Choroid plexus epithelial cell (primary cell): ENCODE results near the gene DCAKD.
A peak's percentile ranks its signal among the peaks of the same experiment; 100 is the strongest.

Source experiments
- DNase-seq: peaks from one replicate; pipeline ENCODE4 v3.0.0-alpha.2; 2010; ENCODE audit warnings: low read depth
- H3K4me3 ChIP-seq: 2 replicates; pipeline ENCODE4 v1.5.1; 2011; ENCODE audit warnings: low read depth, mild to moderate bottlenecking, control low read depth, low read length, moderate library complexity
- CTCF ChIP-seq: conservative IDR thresholded peaks from 2 replicates; pipeline ENCODE4 v1.5.1; 2011; ENCODE audit warnings: low read depth, mild to moderate bottlenecking, control low read depth, inconsistent platforms, low read length, moderate library complexity

DCAKD gene

GRCh38 chr17:45092911-45093430 is 41.5 kb upstream of the DCAKD start:
- peak; percentile 98 for DNase-seq
- no peak overlapping the region for H3K4me3 ChIP-seq
- TF ChIP-seq CTCF: no peak

GRCh38 chr17:45091778-45092425 is 40.5 kb upstream of the DCAKD start:
- peak; percentile 48 for DNase-seq
- TF ChIP-seq CTCF: no peak

GRCh38 chr17:45090711-45091110 is 39.3 kb upstream of the DCAKD start:
- no peak for TF ChIP-seq CTCF
- no peak overlapping the region for H3K4me3 ChIP-seq
- peak; percentile 54 for DNase-seq

More at GRCh38 chr17:45091778-45092425, 40.5 kb upstream of the DCAKD start:
- H3K4me3 ChIP-seq: no peak overlapping the region

- DNase-seq: no peak
- H3K4me3 ChIP-seq: no peak overlapping the region
- TF ChIP-seq CTCF: no peak
These were observed 37.3 kb upstream of the DCAKD start for GRCh38 chr17:45088741-45089140.

- no peak for DNase-seq
- no peak overlapping the region for H3K4me3 ChIP-seq
- TF ChIP-seq CTCF: no peak
These were observed 36.5 kb upstream of the DCAKD start for GRCh38 chr17:45087978-45088377.

- no peak for TF ChIP-seq CTCF
These were observed 36.1 kb upstream of the DCAKD start for GRCh38 chr17:45087504-45087975.

More at GRCh38 chr17:45087504-45087975, 36.1 kb upstream of the DCAKD start:
- no peak overlapping the region for H3K4me3 ChIP-seq
- DNase-seq: no peak
